WTC11 (cell line): ENCODE measurements around the gene MALT1.

Experiments
- NFYB ChIP-seq: sonication (generic); formaldehyde crosslinking; conservative IDR thresholded peaks from 2 replicates; pipeline ENCODE4 v1.8.0; 2022; ENCODE audit warnings: low read depth, missing genetic modification reagents
- NR1H2 ChIP-seq: sonication (generic); formaldehyde crosslinking; IDR thresholded peaks from 2 replicates; pipeline ENCODE4 v1.9.0; 2021; ENCODE audit warnings: mild to moderate bottlenecking, moderate library complexity, missing genetic modification reagents
- ZNF138 ChIP-seq: sonication (generic); formaldehyde crosslinking; conservative IDR thresholded peaks from 2 replicates; pipeline ENCODE4 v1.8.1; 2022; ENCODE audit warnings: mild to moderate bottlenecking, moderate library complexity, missing genetic modification reagents
- TF ChIP-seq, protein P1 (sequence below): fragments of 250-450 bp; sonication (Bioruptor Pico); IDR thresholded peaks from 2 replicates; pipeline ENCODE4 v1.9.0; 2021; ENCODE audit warnings: mild to moderate bottlenecking
- TF ChIP-seq, protein P2 (sequence below): fragments of 200-600 bp; IDR thresholded peaks from 2 replicates; pipeline ENCODE4 v1.8.0; 2022; ENCODE audit warnings: antibody characterized with exemption
- TF ChIP-seq, protein P3 (sequence below): sonication (generic); formaldehyde crosslinking; IDR thresholded peaks from 2 replicates; pipeline ENCODE4 v1.8.0; 2023; ENCODE audit warnings: missing genetic modification reagents, mild to moderate bottlenecking, borderline replicate concordance

DNA sequence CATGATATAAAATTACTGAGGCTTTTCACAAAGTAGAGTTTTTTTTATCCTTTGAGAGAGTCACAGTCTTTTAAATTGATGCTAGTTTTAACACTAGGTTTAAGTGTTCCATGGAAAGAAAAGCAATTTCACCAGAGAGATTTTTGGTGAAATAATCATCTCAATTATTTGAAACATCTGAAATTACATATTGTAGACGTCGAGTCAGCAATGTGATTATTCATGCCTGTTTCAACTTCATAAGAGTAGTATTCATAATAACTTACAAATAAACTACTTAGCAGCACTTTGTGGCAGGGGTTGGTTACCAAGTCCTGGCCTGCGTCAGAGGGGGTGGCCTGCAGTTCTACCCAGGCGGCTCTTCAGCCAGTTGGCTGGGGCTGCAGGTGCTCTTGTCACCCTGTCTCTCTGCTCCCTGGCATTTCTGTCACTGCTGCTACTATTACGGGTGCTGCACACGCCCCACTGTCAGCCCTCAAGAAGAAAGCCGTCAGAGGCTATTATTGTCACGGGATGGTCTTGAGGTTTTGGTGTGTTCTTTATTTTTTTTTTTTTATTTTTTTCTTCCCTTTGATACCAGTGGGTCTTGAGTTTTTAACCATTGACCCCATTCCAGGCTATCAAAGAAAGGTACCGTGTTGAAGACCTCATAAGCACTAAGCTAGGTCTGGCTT lies 50.4 kb downstream of the MALT1 start:
- TF ChIP-seq, protein P1, sequence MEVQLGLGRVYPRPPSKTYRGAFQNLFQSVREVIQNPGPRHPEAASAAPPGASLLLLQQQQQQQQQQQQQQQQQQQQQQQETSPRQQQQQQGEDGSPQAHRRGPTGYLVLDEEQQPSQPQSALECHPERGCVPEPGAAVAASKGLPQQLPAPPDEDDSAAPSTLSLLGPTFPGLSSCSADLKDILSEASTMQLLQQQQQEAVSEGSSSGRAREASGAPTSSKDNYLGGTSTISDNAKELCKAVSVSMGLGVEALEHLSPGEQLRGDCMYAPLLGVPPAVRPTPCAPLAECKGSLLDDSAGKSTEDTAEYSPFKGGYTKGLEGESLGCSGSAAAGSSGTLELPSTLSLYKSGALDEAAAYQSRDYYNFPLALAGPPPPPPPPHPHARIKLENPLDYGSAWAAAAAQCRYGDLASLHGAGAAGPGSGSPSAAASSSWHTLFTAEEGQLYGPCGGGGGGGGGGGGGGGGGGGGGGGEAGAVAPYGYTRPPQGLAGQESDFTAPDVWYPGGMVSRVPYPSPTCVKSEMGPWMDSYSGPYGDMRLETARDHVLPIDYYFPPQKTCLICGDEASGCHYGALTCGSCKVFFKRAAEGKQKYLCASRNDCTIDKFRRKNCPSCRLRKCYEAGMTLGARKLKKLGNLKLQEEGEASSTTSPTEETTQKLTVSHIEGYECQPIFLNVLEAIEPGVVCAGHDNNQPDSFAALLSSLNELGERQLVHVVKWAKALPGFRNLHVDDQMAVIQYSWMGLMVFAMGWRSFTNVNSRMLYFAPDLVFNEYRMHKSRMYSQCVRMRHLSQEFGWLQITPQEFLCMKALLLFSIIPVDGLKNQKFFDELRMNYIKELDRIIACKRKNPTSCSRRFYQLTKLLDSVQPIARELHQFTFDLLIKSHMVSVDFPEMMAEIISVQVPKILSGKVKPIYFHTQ (CRISPR knock-in tag) = no peak
- TF ChIP-seq, protein P2, sequence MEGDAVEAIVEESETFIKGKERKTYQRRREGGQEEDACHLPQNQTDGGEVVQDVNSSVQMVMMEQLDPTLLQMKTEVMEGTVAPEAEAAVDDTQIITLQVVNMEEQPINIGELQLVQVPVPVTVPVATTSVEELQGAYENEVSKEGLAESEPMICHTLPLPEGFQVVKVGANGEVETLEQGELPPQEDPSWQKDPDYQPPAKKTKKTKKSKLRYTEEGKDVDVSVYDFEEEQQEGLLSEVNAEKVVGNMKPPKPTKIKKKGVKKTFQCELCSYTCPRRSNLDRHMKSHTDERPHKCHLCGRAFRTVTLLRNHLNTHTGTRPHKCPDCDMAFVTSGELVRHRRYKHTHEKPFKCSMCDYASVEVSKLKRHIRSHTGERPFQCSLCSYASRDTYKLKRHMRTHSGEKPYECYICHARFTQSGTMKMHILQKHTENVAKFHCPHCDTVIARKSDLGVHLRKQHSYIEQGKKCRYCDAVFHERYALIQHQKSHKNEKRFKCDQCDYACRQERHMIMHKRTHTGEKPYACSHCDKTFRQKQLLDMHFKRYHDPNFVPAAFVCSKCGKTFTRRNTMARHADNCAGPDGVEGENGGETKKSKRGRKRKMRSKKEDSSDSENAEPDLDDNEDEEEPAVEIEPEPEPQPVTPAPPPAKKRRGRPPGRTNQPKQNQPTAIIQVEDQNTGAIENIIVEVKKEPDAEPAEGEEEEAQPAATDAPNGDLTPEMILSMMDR = no peak
- TF ChIP-seq NR1H2 (CRISPR knock-in tag) = no peak
- no peak for TF ChIP-seq ZNF138 (CRISPR knock-in tag)
- TF ChIP-seq, protein P3, sequence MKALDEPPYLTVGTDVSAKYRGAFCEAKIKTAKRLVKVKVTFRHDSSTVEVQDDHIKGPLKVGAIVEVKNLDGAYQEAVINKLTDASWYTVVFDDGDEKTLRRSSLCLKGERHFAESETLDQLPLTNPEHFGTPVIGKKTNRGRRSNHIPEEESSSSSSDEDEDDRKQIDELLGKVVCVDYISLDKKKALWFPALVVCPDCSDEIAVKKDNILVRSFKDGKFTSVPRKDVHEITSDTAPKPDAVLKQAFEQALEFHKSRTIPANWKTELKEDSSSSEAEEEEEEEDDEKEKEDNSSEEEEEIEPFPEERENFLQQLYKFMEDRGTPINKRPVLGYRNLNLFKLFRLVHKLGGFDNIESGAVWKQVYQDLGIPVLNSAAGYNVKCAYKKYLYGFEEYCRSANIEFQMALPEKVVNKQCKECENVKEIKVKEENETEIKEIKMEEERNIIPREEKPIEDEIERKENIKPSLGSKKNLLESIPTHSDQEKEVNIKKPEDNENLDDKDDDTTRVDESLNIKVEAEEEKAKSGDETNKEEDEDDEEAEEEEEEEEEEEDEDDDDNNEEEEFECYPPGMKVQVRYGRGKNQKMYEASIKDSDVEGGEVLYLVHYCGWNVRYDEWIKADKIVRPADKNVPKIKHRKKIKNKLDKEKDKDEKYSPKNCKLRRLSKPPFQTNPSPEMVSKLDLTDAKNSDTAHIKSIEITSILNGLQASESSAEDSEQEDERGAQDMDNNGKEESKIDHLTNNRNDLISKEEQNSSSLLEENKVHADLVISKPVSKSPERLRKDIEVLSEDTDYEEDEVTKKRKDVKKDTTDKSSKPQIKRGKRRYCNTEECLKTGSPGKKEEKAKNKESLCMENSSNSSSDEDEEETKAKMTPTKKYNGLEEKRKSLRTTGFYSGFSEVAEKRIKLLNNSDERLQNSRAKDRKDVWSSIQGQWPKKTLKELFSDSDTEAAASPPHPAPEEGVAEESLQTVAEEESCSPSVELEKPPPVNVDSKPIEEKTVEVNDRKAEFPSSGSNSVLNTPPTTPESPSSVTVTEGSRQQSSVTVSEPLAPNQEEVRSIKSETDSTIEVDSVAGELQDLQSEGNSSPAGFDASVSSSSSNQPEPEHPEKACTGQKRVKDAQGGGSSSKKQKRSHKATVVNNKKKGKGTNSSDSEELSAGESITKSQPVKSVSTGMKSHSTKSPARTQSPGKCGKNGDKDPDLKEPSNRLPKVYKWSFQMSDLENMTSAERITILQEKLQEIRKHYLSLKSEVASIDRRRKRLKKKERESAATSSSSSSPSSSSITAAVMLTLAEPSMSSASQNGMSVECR (CRISPR knock-in tag) = no peak
- TF ChIP-seq NFYB = no peak
